A673 (cell line): ENCODE data around the gene PHTF2.

Source experiments
- EZH2 ChIP-seq: fragments of 200-600 bp; sonication (generic); IDR thresholded peaks from 2 replicates; pipeline ENCODE4 v1.6.1; 2017; ENCODE audit warnings: borderline replicate concordance, low read depth, mild to moderate bottlenecking, mixed read lengths, antibody characterized with exemption, low read length; ENCODE audit not compliant: poor library complexity, severe bottlenecking
- TF ChIP-seq, protein P1 (sequence below): fragments of 300-800, 200-600 bp; sonication (generic); conservative IDR thresholded peaks from 2 replicates; pipeline ENCODE4 v1.5.1; 2017; ENCODE audit warnings: low read depth, mild to moderate bottlenecking, antibody characterized with exemption, low read length, moderate library complexity, mixed read lengths

DNA sequence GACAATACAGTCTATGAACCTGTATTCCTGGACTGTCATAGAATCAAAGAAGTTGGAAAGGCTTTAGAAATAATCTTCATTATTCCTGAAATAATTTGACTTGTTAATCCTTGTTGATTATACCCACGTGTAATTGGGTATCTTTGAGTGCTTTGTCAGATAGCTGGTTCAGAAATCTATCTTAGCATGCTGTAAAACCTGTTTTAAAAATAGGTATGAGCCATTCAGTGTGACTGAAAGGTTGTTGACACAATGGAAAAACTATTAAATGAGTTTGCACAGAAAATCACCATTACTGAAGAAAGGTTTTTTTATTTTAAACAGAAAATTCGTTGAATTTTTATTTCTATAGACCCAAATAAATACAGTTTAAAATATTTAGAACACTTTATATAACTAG, 38.7 kb downstream of the PHTF2 start:
- TF ChIP-seq, protein P1, sequence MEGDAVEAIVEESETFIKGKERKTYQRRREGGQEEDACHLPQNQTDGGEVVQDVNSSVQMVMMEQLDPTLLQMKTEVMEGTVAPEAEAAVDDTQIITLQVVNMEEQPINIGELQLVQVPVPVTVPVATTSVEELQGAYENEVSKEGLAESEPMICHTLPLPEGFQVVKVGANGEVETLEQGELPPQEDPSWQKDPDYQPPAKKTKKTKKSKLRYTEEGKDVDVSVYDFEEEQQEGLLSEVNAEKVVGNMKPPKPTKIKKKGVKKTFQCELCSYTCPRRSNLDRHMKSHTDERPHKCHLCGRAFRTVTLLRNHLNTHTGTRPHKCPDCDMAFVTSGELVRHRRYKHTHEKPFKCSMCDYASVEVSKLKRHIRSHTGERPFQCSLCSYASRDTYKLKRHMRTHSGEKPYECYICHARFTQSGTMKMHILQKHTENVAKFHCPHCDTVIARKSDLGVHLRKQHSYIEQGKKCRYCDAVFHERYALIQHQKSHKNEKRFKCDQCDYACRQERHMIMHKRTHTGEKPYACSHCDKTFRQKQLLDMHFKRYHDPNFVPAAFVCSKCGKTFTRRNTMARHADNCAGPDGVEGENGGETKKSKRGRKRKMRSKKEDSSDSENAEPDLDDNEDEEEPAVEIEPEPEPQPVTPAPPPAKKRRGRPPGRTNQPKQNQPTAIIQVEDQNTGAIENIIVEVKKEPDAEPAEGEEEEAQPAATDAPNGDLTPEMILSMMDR, result no peak
- TF ChIP-seq EZH2, result no peak
